Measurements from ENCODE around the gene ITIH3. TPM values are rescaled to one million over a fixed set of nuclear protein-coding genes. Genes with fewer than 3 reads are reported as not detected.

ITIH3 gene
- total RNA-seq, 1 experiment from 2014 or later = not detected

Other genes with a start within 250 kb of the ITIH3 start
- gene PBRM1, start 108.9 kb upstream of the ITIH3 start, total RNA-seq (2014; rRNA removed; shearing (Covaris generic); ENCODE audit: low replicate concordance) = 16.2 and 21.3 TPM in 2 replicates
- 127 and 226 TPM in 2 replicates for gene GNL3, start 108.8 kb upstream of the ITIH3 start, total RNA-seq (2014; rRNA removed; shearing (Covaris generic); ENCODE audit: low replicate concordance)
- gene GLT8D1, start 89.0 kb upstream of the ITIH3 start, total RNA-seq (2014; rRNA removed; shearing (Covaris generic); ENCODE audit: low replicate concordance) = 43.1 and 56.1 TPM in 2 replicates
- 63.1 and 72.5 TPM in 2 replicates for gene SPCS1, start 88.7 kb upstream of the ITIH3 start, total RNA-seq (2014; rRNA removed; shearing (Covaris generic); ENCODE audit: low replicate concordance)
- gene NEK4, start 23.9 kb upstream of the ITIH3 start, total RNA-seq (2014; rRNA removed; shearing (Covaris generic); ENCODE audit: low replicate concordance) = 13.5 and 14.6 TPM in 2 replicates
- gene ITIH1, start 17.2 kb upstream of the ITIH3 start, total RNA-seq (2014; rRNA removed; shearing (Covaris generic); ENCODE audit: low replicate concordance) = not detected in 2 replicates
- not detected in 2 replicates for gene ITIH4, start 35.9 kb downstream of the ITIH3 start, total RNA-seq (2014; rRNA removed; shearing (Covaris generic); ENCODE audit: low replicate concordance)
- gene MUSTN1, start 40.2 kb downstream of the ITIH3 start, total RNA-seq (2014; rRNA removed; shearing (Covaris generic); ENCODE audit: low replicate concordance) = not detected in 2 replicates
- gene STIMATE, start 102.8 kb downstream of the ITIH3 start, total RNA-seq (2014; rRNA removed; shearing (Covaris generic); ENCODE audit: low replicate concordance) = 2.1 and 4.2 TPM in 2 replicates

Measured in MG63 (cell line).